ENCODE data around the gene MTCL1. TPM values are rescaled to one million over a fixed set of nuclear protein-coding genes. Genes with fewer than 3 reads are reported as not detected.

Gene MTCL1
- total RNA-seq, 1 donor: 54.9 TPM

- peak; percentile 72 for DNase-seq (ENCODE audit: low read depth)
- TF ChIP-seq CTCF (IDR thresholded peaks at IDR 0.05; ENCODE audit: insufficient read depth, low read length): no peak
- H3K4me3 ChIP-seq (ENCODE audit: low read depth, low read length): no peak overlapping the region
Measured at GRCh38 chr18:8847066-8847755, 141.9 kb downstream of the MTCL1 start.

DNA sequence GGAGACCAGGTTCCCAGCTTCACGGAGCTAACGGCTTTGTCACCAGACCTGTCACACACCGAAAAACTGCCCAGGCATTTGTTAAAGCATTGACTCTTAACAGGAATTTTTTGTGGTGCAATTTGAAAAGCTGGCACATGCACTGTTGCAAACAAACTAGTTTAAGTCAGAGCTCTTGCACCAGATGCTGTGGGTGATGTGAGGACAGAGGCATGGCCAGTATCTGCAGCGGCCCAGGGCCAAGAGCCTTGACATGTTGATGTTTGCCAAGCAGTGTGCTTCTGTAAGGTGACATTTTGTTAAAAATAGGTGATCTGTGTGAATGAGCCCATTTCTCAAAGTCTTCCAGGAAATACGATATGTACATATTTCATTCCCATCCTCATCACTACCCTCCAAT is 142.5 kb downstream of the MTCL1 start:
- DNase-seq (ENCODE audit: low read depth): peak; percentile 49
- H3K4me3 ChIP-seq (ENCODE audit: low read depth, low read length): no peak overlapping the region
- no peak for TF ChIP-seq CTCF (IDR thresholded peaks at IDR 0.05; ENCODE audit: insufficient read depth, low read length)

- no peak for DNase-seq (ENCODE audit: low read depth)
- no peak for TF ChIP-seq CTCF (IDR thresholded peaks at IDR 0.05; ENCODE audit: insufficient read depth, low read length)
- no peak overlapping the region for H3K4me3 ChIP-seq (ENCODE audit: low read depth, low read length)
Measured at GRCh38 chr18:8848541-8848940, 143.2 kb downstream of the MTCL1 start.

GRCh38 chr18:8849696-8850095 is 144.3 kb downstream of the MTCL1 start:
- DNase-seq (ENCODE audit: low read depth): no peak
- H3K4me3 ChIP-seq (ENCODE audit: low read depth, low read length): no peak overlapping the region
- TF ChIP-seq CTCF (IDR thresholded peaks at IDR 0.05; ENCODE audit: insufficient read depth, low read length): no peak

- DNase-seq (ENCODE audit: low read depth): no peak
- TF ChIP-seq CTCF (IDR thresholded peaks at IDR 0.05; ENCODE audit: insufficient read depth, low read length): no peak
- no peak overlapping the region for H3K4me3 ChIP-seq (ENCODE audit: low read depth, low read length)
Measured at GRCh38 chr18:8851659-8852058, 146.3 kb downstream of the MTCL1 start.

- DNase-seq (ENCODE audit: low read depth): no peak
- TF ChIP-seq CTCF (IDR thresholded peaks at IDR 0.05; ENCODE audit: insufficient read depth, low read length): no peak
- H3K4me3 ChIP-seq (ENCODE audit: low read depth, low read length): no peak overlapping the region
Measured at GRCh38 chr18:8854550-8854949, 149.2 kb downstream of the MTCL1 start.

DNA sequence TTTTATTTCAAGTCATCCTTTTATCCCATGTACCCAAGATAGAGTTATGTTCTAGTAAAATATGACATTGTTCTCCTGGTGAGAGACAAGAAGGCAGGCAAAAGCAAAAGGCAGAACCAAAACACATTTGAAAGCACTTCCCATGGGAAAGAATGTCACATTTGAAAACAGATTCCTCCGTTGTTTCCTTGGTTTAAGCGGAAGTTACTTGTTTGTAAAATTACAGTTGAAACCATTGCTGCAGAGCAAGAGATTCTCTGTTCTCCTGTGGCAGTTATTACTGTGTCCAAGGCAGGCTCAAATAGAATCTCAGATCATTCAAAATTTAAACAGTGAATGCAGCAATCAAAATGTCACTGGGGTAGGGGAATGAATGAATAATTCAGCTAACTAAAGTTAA is 149.6 kb downstream of the MTCL1 start:
- H3K4me3 ChIP-seq (ENCODE audit: low read depth, low read length): no peak overlapping the region
- no peak for TF ChIP-seq CTCF (IDR thresholded peaks at IDR 0.05; ENCODE audit: insufficient read depth, low read length)
- no peak for DNase-seq (ENCODE audit: low read depth)

All from fibroblast of the aortic adventitia (primary cell).